ENCODE results near the gene CSTB.
A peak's percentile ranks its signal among the peaks of the same experiment; 100 is the strongest.

The CSTB gene

GRCh38 chr21:43809853-43810504 is 33.9 kb upstream of the CSTB start:
- H3K9ac ChIP-seq (ENCODE audit: low read depth in 1 of 2, low read length in 2 of 2) = no peak overlapping the region
- no peaks in the 10 kb centered on the region for H3K9me3 ChIP-seq (ENCODE audit: control insufficient read depth in 2 of 2, low read length in 2 of 2)
- no peaks in the 10 kb centered on the region for H3K36me3 ChIP-seq (ENCODE audit: control insufficient read depth in 2 of 2, insufficient read depth in 2 of 2, low read length in 2 of 2)
- no peak overlapping the region for H3K27ac ChIP-seq (ENCODE audit: low read depth in 2 of 2, low read length in 2 of 2)
- no peaks in the 10 kb centered on the region for H3K27me3 ChIP-seq (ENCODE audit: control insufficient read depth in 2 of 2, insufficient read depth in 2 of 2, low read length in 2 of 2)
- peaks cover 24 to 25% of the 10 kb centered on the region in 2 donors for H3K4me1 ChIP-seq (ENCODE audit: control insufficient read depth in 2 of 2, insufficient read depth in 2 of 2, low read length in 2 of 2)
- no peak overlapping the region for H3K4me3 ChIP-seq (ENCODE audit: low read length in 2 of 2)

GRCh38 chr21:43809346-43809799 is 33.3 kb upstream of the CSTB start:
- H3K4me3 ChIP-seq (ENCODE audit: low read length in 2 of 2) = no peak overlapping the region
- no peaks in the 10 kb centered on the region for H3K27me3 ChIP-seq (ENCODE audit: control insufficient read depth in 2 of 2, insufficient read depth in 2 of 2, low read length in 2 of 2)
- H3K36me3 ChIP-seq (ENCODE audit: control insufficient read depth in 2 of 2, insufficient read depth in 2 of 2, low read length in 2 of 2) = no peaks in the 10 kb centered on the region
- no peak overlapping the region for H3K27ac ChIP-seq (ENCODE audit: low read depth in 2 of 2, low read length in 2 of 2)
- H3K9me3 ChIP-seq (ENCODE audit: control insufficient read depth in 2 of 2, low read length in 2 of 2) = no peaks in the 10 kb centered on the region
- peaks cover 21 to 25% of the 10 kb centered on the region in 2 donors for H3K4me1 ChIP-seq (ENCODE audit: control insufficient read depth in 2 of 2, insufficient read depth in 2 of 2, low read length in 2 of 2)
- no peak overlapping the region for H3K9ac ChIP-seq (ENCODE audit: low read depth in 1 of 2, low read length in 2 of 2)

GRCh38 chr21:43808832-43809251 is 32.7 kb upstream of the CSTB start:
- H3K4me1 ChIP-seq (ENCODE audit: control insufficient read depth in 2 of 2, insufficient read depth in 2 of 2, low read length in 2 of 2) = peaks cover 21 to 25% of the 10 kb centered on the region in 2 donors
- no peak overlapping the region for H3K4me3 ChIP-seq (ENCODE audit: low read length in 2 of 2)
- H3K36me3 ChIP-seq (ENCODE audit: control insufficient read depth in 2 of 2, insufficient read depth in 2 of 2, low read length in 2 of 2) = peaks cover 0 to 2% of the 10 kb centered on the region in 2 donors
- no peaks in the 10 kb centered on the region for H3K27me3 ChIP-seq (ENCODE audit: control insufficient read depth in 2 of 2, insufficient read depth in 2 of 2, low read length in 2 of 2)
- no peaks in the 10 kb centered on the region for H3K9me3 ChIP-seq (ENCODE audit: control insufficient read depth in 2 of 2, low read length in 2 of 2)
- H3K9ac ChIP-seq (ENCODE audit: low read depth in 1 of 2, low read length in 2 of 2) = no peak overlapping the region
- H3K27ac ChIP-seq (ENCODE audit: low read depth in 2 of 2, low read length in 2 of 2) = no peak overlapping the region

- Histone ChIP-seq H3K4me1 (ENCODE audit: control insufficient read depth in 2 of 2, insufficient read depth in 2 of 2, low read length in 2 of 2) (peaks cover 21 to 25% of the 10 kb centered on the region in 2 donors), H3K27ac (ENCODE audit: low read depth in 2 of 2, low read length in 2 of 2) (no peak overlapping the region), H3K27me3 (ENCODE audit: control insufficient read depth in 2 of 2, insufficient read depth in 2 of 2, low read length in 2 of 2) (no peaks in the 10 kb centered on the region), H3K36me3 (ENCODE audit: control insufficient read depth in 2 of 2, insufficient read depth in 2 of 2, low read length in 2 of 2) (peaks cover 0 to 2% of the 10 kb centered on the region in 2 donors), H3K4me3 (ENCODE audit: low read length in 2 of 2) (no peak overlapping the region), H3K9ac (ENCODE audit: low read depth in 1 of 2, low read length in 2 of 2) (no peak overlapping the region), H3K9me3 (ENCODE audit: control insufficient read depth in 2 of 2, low read length in 2 of 2) (no peaks in the 10 kb centered on the region)
Observed at GRCh38 chr21:43808367-43808766, 32.3 kb upstream of the CSTB start.

- Histone ChIP-seq H3K27ac (ENCODE audit: low read depth in 2 of 2, low read length in 2 of 2) (peak overlapping the region in 1 of 2 donors; percentile 56), H3K4me1 (ENCODE audit: control insufficient read depth in 2 of 2, insufficient read depth in 2 of 2, low read length in 2 of 2) (peaks cover 7 to 9% of the 10 kb centered on the region in 2 donors), H3K27me3 (ENCODE audit: control insufficient read depth in 2 of 2, insufficient read depth in 2 of 2, low read length in 2 of 2) (no peaks in the 10 kb centered on the region), H3K36me3 (ENCODE audit: control insufficient read depth in 2 of 2, insufficient read depth in 2 of 2, low read length in 2 of 2) (peaks cover 12 to 24% of the 10 kb centered on the region in 2 donors), H3K9ac (ENCODE audit: low read depth in 1 of 2, low read length in 2 of 2) (no peak overlapping the region), H3K4me3 (ENCODE audit: low read length in 2 of 2) (no peak overlapping the region), H3K9me3 (ENCODE audit: control insufficient read depth in 2 of 2, low read length in 2 of 2) (no peaks in the 10 kb centered on the region)
Observed at GRCh38 chr21:43806017-43806710, 30.1 kb upstream of the CSTB start.

GRCh38 chr21:43805275-43805800 is 29.2 kb upstream of the CSTB start:
- Histone ChIP-seq H3K4me3 (ENCODE audit: low read length in 2 of 2) (no peak overlapping the region), H3K9me3 (ENCODE audit: control insufficient read depth in 2 of 2, low read length in 2 of 2) (no peaks in the 10 kb centered on the region), H3K36me3 (ENCODE audit: control insufficient read depth in 2 of 2, insufficient read depth in 2 of 2, low read length in 2 of 2) (peaks cover 13 to 30% of the 10 kb centered on the region in 2 donors), H3K27me3 (ENCODE audit: control insufficient read depth in 2 of 2, insufficient read depth in 2 of 2, low read length in 2 of 2) (no peaks in the 10 kb centered on the region), H3K9ac (ENCODE audit: low read depth in 1 of 2, low read length in 2 of 2) (no peak overlapping the region), H3K27ac (ENCODE audit: low read depth in 2 of 2, low read length in 2 of 2) (peak overlapping the region; percentile 34 to 48), H3K4me1 (ENCODE audit: control insufficient read depth in 2 of 2, insufficient read depth in 2 of 2, low read length in 2 of 2) (peaks cover 0 to under 1% of the 10 kb centered on the region in 2 donors)

GRCh38 chr21:43803558-43804300 is 27.6 kb upstream of the CSTB start:
- Histone ChIP-seq H3K9ac (ENCODE audit: low read depth in 1 of 2, low read length in 2 of 2) (no peak overlapping the region), H3K27ac (ENCODE audit: low read depth in 2 of 2, low read length in 2 of 2) (no peak overlapping the region), H3K4me3 (ENCODE audit: low read length in 2 of 2) (no peak overlapping the region), H3K4me1 (ENCODE audit: control insufficient read depth in 2 of 2, insufficient read depth in 2 of 2, low read length in 2 of 2) (no peaks in the 10 kb centered on the region), H3K9me3 (ENCODE audit: control insufficient read depth in 2 of 2, low read length in 2 of 2) (no peaks in the 10 kb centered on the region), H3K36me3 (ENCODE audit: control insufficient read depth in 2 of 2, insufficient read depth in 2 of 2, low read length in 2 of 2) (peaks cover 17 to 42% of the 10 kb centered on the region in 2 donors), H3K27me3 (ENCODE audit: control insufficient read depth in 2 of 2, insufficient read depth in 2 of 2, low read length in 2 of 2) (no peaks in the 10 kb centered on the region)

- H3K36me3 ChIP-seq (ENCODE audit: control insufficient read depth in 2 of 2, insufficient read depth in 2 of 2, low read length in 2 of 2) = peaks cover 18 to 50% of the 10 kb centered on the region in 2 donors
- no peak overlapping the region for H3K27ac ChIP-seq (ENCODE audit: low read depth in 2 of 2, low read length in 2 of 2)
- no peak overlapping the region for H3K9ac ChIP-seq (ENCODE audit: low read depth in 1 of 2, low read length in 2 of 2)
- H3K9me3 ChIP-seq (ENCODE audit: control insufficient read depth in 2 of 2, low read length in 2 of 2) = no peaks in the 10 kb centered on the region
- no peaks in the 10 kb centered on the region for H3K27me3 ChIP-seq (ENCODE audit: control insufficient read depth in 2 of 2, insufficient read depth in 2 of 2, low read length in 2 of 2)
- H3K4me1 ChIP-seq (ENCODE audit: control insufficient read depth in 2 of 2, insufficient read depth in 2 of 2, low read length in 2 of 2) = no peaks in the 10 kb centered on the region
- H3K4me3 ChIP-seq (ENCODE audit: low read length in 2 of 2) = no peak overlapping the region
Observed at GRCh38 chr21:43802713-43803313, 26.7 kb upstream of the CSTB start.

GRCh38 chr21:43801006-43801783 is 25.1 kb upstream of the CSTB start:
- no peaks in the 10 kb centered on the region for H3K27me3 ChIP-seq (ENCODE audit: control insufficient read depth in 2 of 2, insufficient read depth in 2 of 2, low read length in 2 of 2)
- H3K4me3 ChIP-seq (ENCODE audit: low read length in 2 of 2) = no peak overlapping the region
- H3K36me3 ChIP-seq (ENCODE audit: control insufficient read depth in 2 of 2, insufficient read depth in 2 of 2, low read length in 2 of 2) = peaks cover 30 to 67% of the 10 kb centered on the region in 2 donors
- H3K9me3 ChIP-seq (ENCODE audit: control insufficient read depth in 2 of 2, low read length in 2 of 2) = no peaks in the 10 kb centered on the region
- no peaks in the 10 kb centered on the region for H3K4me1 ChIP-seq (ENCODE audit: control insufficient read depth in 2 of 2, insufficient read depth in 2 of 2, low read length in 2 of 2)
- H3K9ac ChIP-seq (ENCODE audit: low read depth in 1 of 2, low read length in 2 of 2) = no peak overlapping the region
- H3K27ac ChIP-seq (ENCODE audit: low read depth in 2 of 2, low read length in 2 of 2) = no peak overlapping the region
